Glutamatergic neuron (in vitro differentiated cells): ENCODE measurements around the gene SLC22A31. TPM values are rescaled to one million over a fixed set of nuclear protein-coding genes. Genes with fewer than 3 reads are reported as not detected.
"Not testable (repeated sequence)": the region's sequence is repeated elsewhere in the genome, so short reads cannot be mapped to it uniquely, and the experiment has no call there.

Experiments
- DNase-seq: peaks from one replicate; pipeline ENCODE4 v3.0.0; 2022
- H3K27ac Mint-ChIP-seq: one replicate; pipeline ENCODE4 v1.8.0; 2020; ENCODE audit warnings: mild to moderate bottlenecking, mixed read lengths, inconsistent platforms; ENCODE audit not compliant: unreplicated experiment
- H3K27me3 Mint-ChIP-seq: one replicate; pipeline ENCODE4 v1.8.0; 2020; ENCODE audit warnings: mild to moderate bottlenecking, moderate library complexity, mixed read lengths, inconsistent platforms; ENCODE audit not compliant: unreplicated experiment
- H3K36me3 Mint-ChIP-seq: one replicate; pipeline ENCODE4 v1.8.0; 2020; ENCODE audit warnings: mild to moderate bottlenecking, mixed read lengths, inconsistent platforms; ENCODE audit not compliant: unreplicated experiment
- H3K4me1 Mint-ChIP-seq: one replicate; pipeline ENCODE4 v1.8.0; 2020; ENCODE audit warnings: mild to moderate bottlenecking, low read depth, mixed read lengths, inconsistent platforms; ENCODE audit not compliant: unreplicated experiment
- H3K4me3 Mint-ChIP-seq: one replicate; pipeline ENCODE4 v1.8.0; 2020; ENCODE audit warnings: mild to moderate bottlenecking, mixed read lengths, inconsistent platforms; ENCODE audit not compliant: unreplicated experiment
- H3K9me3 Mint-ChIP-seq: one replicate; pipeline ENCODE4 v1.8.0; 2020; ENCODE audit warnings: mild to moderate bottlenecking, moderate library complexity, mixed read lengths, inconsistent platforms; ENCODE audit not compliant: unreplicated experiment
- total RNA-seq: library from RNA; stranded (reverse); fragmentation: NEBNext Ultra II Directional; extraction: Animal tissue kit (Norgen Biotek cat#: 25700); gene quantifications from one replicate; pipeline ENCODE4 v1.2.1, GENCODE V29; 2021; ENCODE audit not compliant: unreplicated experiment
- TF ChIP-seq, protein P1 (sequence below): fragments of 200-600 bp; sonication (generic); IDR thresholded peaks from one replicate; pipeline ENCODE4 v1.5.0; 2021; ENCODE audit not compliant: partially characterized antibody, unreplicated experiment

Gene SLC22A31
- total RNA-seq, 1 donor from 2014 or later = 3.9 TPM

DNA sequence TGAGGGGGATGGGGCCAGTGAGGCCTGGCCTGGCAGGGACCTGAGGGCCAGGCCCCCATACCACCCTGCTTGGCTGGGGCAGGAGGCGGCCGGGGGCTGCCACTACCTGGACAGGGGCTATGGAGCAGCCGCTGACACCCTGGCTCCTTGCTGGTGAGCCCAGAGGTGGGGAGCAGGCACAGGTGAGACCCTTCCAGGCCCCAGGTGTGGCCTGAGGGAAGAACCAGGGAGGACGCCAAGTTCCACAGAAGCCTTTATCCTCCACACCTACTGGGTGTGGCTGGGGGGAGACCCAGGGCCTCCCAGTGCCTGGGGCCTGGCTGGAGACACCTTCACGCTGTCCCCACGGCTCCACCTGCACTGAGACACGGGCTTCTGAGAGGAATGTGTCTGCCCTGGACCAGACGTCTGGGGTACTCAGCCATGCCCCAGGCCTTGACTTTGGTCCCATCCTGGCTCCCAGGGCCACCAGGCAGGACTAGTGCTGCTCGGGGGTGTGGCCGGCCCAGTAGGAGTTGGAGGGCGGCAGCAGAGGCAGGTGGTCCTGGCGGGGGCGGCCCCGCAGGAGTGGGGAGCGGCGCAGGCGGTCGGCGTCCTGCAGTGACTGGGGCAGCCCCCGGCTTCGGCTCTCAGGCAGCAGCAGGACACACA, 4.7 kb downstream of the SLC22A31 start:
- DNase-seq = no peak
- no peak overlapping the region for H3K4me3 Mint-ChIP-seq
- peaks cover 10% of the 10 kb centered on the region for H3K27me3 Mint-ChIP-seq
- no peak overlapping the region for H3K27ac Mint-ChIP-seq
- H3K9me3 Mint-ChIP-seq = peaks cover 4% of the 10 kb centered on the region
- no peaks in the 10 kb centered on the region for H3K36me3 Mint-ChIP-seq
- TF ChIP-seq, protein P1, sequence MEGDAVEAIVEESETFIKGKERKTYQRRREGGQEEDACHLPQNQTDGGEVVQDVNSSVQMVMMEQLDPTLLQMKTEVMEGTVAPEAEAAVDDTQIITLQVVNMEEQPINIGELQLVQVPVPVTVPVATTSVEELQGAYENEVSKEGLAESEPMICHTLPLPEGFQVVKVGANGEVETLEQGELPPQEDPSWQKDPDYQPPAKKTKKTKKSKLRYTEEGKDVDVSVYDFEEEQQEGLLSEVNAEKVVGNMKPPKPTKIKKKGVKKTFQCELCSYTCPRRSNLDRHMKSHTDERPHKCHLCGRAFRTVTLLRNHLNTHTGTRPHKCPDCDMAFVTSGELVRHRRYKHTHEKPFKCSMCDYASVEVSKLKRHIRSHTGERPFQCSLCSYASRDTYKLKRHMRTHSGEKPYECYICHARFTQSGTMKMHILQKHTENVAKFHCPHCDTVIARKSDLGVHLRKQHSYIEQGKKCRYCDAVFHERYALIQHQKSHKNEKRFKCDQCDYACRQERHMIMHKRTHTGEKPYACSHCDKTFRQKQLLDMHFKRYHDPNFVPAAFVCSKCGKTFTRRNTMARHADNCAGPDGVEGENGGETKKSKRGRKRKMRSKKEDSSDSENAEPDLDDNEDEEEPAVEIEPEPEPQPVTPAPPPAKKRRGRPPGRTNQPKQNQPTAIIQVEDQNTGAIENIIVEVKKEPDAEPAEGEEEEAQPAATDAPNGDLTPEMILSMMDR = no peak
- H3K4me1 Mint-ChIP-seq = no peaks in the 10 kb centered on the region

DNA sequence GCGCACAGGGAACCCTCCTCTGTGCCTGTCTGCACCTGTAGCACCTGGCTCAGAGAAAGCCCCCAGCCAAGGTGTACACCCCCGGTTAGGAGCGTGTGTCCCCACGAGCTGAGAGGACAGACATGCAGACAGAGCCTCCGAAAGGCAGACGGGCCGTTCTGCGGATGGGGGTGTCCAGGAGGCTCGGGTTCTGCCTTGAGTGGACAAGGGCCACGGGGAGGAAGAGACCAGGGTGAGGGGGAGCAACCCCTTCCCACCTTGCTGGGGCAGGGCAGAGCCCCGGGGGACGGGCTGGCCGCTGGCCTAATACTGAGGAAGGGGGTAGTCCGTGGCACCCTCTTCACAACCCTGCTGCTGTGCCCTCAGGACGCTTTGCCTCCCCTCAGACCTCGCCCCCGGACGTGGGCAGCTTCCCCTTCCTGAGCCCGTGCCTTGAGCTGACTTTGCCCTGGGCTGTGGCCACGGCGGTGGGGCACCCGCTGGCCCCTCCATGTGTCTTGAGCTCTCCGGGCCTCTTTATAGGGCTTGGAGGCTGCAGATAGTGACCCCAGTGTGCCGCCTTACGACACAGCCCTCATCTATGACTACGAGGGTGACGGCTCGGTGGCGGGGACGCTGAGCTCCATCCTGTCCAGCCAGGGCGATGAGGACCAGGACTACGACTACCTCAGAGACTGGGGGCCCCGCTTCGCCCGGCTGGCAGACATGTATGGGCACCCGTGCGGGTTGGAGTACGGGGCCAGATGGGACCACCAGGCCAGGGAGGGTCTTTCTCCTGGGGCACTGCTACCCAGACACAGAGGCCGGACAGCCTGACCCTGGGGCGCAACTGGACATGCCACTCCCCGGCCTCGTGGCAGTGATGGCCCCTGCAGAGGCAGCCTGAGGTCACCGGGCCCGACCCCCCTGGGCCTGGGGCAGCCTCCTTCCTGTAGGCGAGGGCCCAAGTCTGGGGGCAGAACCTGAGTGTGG, 5.7 kb downstream of the SLC22A31 start:
- no peak overlapping the region for H3K27ac Mint-ChIP-seq
- peak; percentile 17 for DNase-seq
- TF ChIP-seq, protein P1 = no peak
- peaks cover 8% of the 10 kb centered on the region for H3K9me3 Mint-ChIP-seq
- H3K4me3 Mint-ChIP-seq = no peak overlapping the region
- peaks cover 8% of the 10 kb centered on the region for H3K27me3 Mint-ChIP-seq
- no peaks in the 10 kb centered on the region for H3K36me3 Mint-ChIP-seq
- H3K4me1 Mint-ChIP-seq = no peaks in the 10 kb centered on the region

DNA sequence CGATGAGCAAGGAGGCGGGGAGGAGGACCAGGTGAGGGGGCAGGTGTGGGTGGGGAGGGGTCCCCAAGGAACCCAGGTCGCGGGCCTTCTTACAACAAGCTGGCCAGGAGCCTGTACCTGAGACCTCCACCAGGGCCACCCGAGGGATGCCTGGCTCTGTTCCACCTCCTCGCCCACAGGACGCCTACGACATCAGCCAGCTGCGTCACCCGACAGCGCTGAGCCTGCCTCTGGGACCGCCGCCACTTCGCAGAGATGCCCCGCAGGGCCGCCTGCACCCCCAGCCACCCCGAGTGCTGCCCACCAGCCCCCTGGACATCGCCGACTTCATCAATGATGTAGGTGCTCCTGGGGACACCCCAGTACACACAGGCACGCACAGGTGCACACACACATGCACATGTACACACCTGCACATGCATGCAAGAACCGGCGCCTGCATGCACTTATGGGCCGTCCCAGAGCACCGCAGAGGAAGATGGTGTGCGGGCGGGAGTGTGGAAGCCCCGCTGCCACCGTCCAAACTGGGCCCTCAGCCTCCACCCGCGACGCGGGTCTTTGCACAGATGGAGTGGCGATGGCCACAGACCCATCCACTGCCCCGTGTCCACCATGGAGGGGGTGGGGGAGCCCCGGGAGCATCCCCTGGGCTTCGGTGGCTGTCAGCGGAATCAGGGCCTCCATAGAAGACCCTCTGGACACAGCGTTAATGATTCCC, 6.6 kb downstream of the SLC22A31 start:
- H3K27me3 Mint-ChIP-seq = peaks cover 16% of the 10 kb centered on the region
- no peak overlapping the region for H3K4me3 Mint-ChIP-seq
- peak; percentile 21 for DNase-seq
- H3K9me3 Mint-ChIP-seq = peaks cover 17% of the 10 kb centered on the region
- peaks cover 2% of the 10 kb centered on the region for H3K4me1 Mint-ChIP-seq
- no peaks in the 10 kb centered on the region for H3K36me3 Mint-ChIP-seq
- TF ChIP-seq, protein P1 = no peak
- H3K27ac Mint-ChIP-seq = no peak overlapping the region

DNA sequence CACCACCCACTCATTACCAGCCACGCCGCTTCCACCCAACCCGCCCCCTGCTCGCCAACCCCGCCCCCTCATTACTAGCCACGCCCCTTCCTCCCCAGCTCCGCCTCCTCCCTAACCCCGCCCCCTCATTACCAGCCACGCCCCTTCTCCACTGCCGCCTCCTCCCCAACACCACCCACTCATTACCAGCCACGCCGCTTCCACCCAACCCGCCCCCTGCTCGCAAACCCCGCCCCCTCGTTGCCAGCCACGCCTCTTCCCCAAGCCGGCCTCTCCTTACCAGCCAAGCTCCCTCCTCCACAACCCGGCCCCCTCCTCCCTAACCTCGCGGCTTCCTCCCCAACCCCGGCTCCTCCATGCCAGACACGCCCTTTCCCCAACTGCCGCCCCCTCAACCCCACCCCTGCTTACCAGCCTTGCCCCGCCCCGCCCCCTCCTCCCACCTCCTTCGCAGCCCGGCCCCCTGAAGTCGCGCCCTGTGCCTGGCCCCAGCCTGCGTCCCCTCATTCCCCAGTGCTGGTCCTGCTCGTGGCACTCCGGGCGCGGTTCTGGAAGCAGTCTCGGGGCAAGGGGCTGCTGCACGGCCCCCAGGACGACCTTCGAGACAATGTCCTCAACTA, 7.3 kb downstream of the SLC22A31 start:
- TF ChIP-seq, protein P1 = no peak
- DNase-seq = peak; percentile 39
- Mint-ChIP-seq H3K27ac (no peak overlapping the region), H3K27me3 (peaks cover 23% of the 10 kb centered on the region), H3K4me3 (no peak overlapping the region), H3K36me3 (no peaks in the 10 kb centered on the region), H3K9me3 (peaks cover 23% of the 10 kb centered on the region), H3K4me1 (peaks cover 2% of the 10 kb centered on the region)

DNA sequence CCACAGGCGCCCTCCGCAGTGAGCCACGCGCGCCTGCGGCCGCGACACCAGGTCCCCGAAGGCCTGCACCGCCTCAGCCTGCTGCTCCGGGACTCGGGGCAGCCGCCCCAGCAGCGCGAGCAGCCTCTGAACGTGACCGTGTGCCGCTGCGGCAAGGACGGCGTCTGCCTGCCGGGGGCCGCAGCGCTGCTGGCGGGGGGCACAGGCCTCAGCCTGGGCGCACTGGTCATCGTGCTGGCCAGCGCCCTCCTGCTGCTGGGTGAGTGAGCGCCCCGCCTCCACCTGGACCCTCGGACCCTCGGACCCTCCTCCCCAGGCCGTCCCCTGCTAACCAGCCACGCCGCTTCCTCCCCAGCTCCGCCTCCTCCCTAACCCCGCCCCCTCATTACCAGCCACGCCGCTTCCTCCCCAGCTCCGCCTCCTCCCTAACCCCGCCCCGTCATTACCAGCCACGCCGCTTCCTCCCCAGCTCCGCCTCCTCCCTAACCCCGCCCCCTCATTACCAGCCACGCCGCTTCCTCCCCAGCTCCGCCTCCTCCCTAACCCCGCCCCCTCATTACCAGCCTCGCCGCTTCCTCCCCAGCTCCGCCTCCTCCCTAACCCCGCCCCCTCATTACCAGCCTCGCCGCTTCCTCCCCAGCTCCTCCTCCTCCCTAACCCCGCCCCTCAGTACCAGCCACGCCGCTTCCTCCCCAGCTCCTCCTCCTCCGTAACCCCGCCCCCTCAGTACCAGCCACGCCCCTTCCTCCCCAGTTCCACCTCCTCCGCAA, 8.0 kb downstream of the SLC22A31 start:
- not testable (repeated sequence) for H3K36me3 Mint-ChIP-seq, H3K27ac Mint-ChIP-seq, H3K4me3 Mint-ChIP-seq, H3K4me1 Mint-ChIP-seq
- Mint-ChIP-seq H3K9me3 (peaks cover 27% of the 10 kb centered on the region), H3K27me3 (peaks cover 29% of the 10 kb centered on the region)
- DNase-seq = peak; percentile 62
